DND-41 (cell line): ENCODE measurements around the gene KCNQ5.

Experiments
- ATAC-seq: fragments of 200-7000 bp; cut with Tn5 transposase; 3 replicates; pipeline ENCODE4 v1.9.1; 2021; ENCODE audit warnings: low read depth; ENCODE audit not compliant: insufficient read depth
- DNase-seq: peaks from one replicate; pipeline ENCODE4 v3.0.0-alpha.2; 2020
- H2AFZ ChIP-seq: 2 replicates; pipeline ENCODE4 v1.6.0; 2012; ENCODE audit warnings: low read depth, low read length
- H3K27ac ChIP-seq: 2 replicates; pipeline ENCODE4 v1.5.1; 2012; ENCODE audit warnings: low read length, inconsistent platforms
- H3K27me3 ChIP-seq: fragments of 200-600 bp; sonication (generic); 2 replicates; pipeline ENCODE4 v1.6.0; 2012; ENCODE audit warnings: low read length, mild to moderate bottlenecking, inconsistent platforms; ENCODE audit not compliant: insufficient read depth, poor library complexity
- H3K36me3 ChIP-seq: 2 replicates; pipeline ENCODE4 v1.5.1; 2012; ENCODE audit warnings: low read length, inconsistent platforms; ENCODE audit not compliant: insufficient read depth
- H3K4me1 ChIP-seq: 2 replicates; pipeline ENCODE4 v1.5.1; 2012; ENCODE audit warnings: mild to moderate bottlenecking, low read length; ENCODE audit not compliant: insufficient read depth
- H3K4me2 ChIP-seq: 2 replicates; pipeline ENCODE4 v1.6.0; 2012; ENCODE audit warnings: mild to moderate bottlenecking, moderate library complexity, low read length, inconsistent platforms; ENCODE audit not compliant: insufficient read depth
- H3K4me3 ChIP-seq, 2 experiments: fragments of 200-600 bp in 1 of 2; shearing (Covaris generic) in 1 of 2; 2 replicates each; pipeline ENCODE4 v1.5.1; 2012 to 2016; ENCODE audit warnings: inconsistent platforms in 2 of 2, low read length in 2 of 2, mild to moderate bottlenecking in 2 of 2, low read depth in 1 of 2, moderate library complexity in 1 of 2
- H3K79me2 ChIP-seq: 2 replicates; pipeline ENCODE4 v1.6.0; 2012; ENCODE audit warnings: low read length, inconsistent platforms; ENCODE audit not compliant: insufficient read depth
- H3K9ac ChIP-seq: 2 replicates; pipeline ENCODE4 v1.6.0; 2012; ENCODE audit warnings: low read depth, mild to moderate bottlenecking, inconsistent platforms, low read length, moderate library complexity
- H3K9me3 ChIP-seq: 2 replicates; pipeline ENCODE4 v1.5.1; 2012; ENCODE audit warnings: low read length, moderate library complexity, mild to moderate bottlenecking, inconsistent platforms; ENCODE audit not compliant: insufficient read depth, severe bottlenecking
- H4K20me1 ChIP-seq: 2 replicates; pipeline ENCODE4 v1.6.0; 2012; ENCODE audit warnings: low read length; ENCODE audit not compliant: insufficient read depth
- EZH2 ChIP-seq: IDR thresholded peaks from 3 replicates; pipeline ENCODE4 v1.6.1; 2012; ENCODE audit warnings: borderline replicate concordance, low read depth, mild to moderate bottlenecking, moderate library complexity, low read length, inconsistent platforms; ENCODE audit not compliant: severe bottlenecking
- TF ChIP-seq, protein P1 (sequence below): IDR thresholded peaks from 2 replicates; pipeline ENCODE4 v1.5.1; 2012; ENCODE audit warnings: borderline replicate concordance, low read length, moderate library complexity, mild to moderate bottlenecking; ENCODE audit not compliant: poor library complexity, severe bottlenecking; ENCODE audit errors: extremely low read depth

Gene KCNQ5

GRCh38 chr6:73030257-73030656 is 408.4 kb downstream of the KCNQ5 start:
- no peaks in the 10 kb centered on the region for H3K4me1 ChIP-seq

DNA sequence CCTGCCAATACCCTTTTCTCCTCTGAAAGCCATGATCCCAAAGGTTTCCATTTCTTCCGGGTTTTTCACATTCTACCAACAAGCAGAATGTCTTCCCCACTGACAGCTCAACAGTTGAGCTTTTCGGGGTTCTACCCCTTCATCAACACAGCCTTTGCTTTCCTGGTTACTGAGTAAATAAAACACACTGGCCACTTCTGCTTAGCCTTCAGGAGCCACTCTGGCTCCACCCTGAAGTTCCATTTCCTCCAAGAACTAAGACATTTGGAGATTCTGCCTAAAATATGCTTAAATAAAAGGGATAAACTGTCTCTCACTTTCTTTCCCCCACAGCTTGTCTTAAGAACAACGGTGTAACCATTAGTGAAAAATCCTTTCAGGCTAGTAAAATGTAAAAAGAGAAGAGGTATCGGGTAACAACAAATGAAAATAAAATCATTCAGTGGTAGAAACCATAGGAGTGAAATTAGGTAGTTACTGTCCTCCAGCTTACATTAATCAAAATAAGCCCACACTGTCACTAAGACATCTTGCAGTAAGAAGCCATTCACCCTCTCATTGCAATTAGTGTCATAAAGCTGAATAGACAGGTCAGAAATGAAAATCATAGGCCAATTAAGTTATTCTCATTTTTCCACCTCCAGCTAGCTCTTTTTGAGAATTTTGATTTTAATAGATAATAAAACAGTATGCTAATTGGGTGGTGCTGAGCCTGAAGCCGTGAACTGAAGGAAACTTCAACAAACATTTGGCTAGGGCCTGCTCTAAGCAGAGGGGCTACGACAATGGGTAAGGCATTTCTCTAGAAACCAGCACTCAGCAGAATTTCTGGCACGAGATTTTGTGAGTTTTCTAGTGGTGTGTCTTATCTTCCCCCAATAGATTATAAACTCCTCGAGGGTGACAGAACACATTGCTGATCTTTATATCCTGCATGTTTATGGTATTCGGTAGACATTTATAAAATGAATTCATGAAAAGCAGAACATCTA is 409.2 kb downstream of the KCNQ5 start:
- Histone ChIP-seq H3K9ac (no peak overlapping the region), H3K79me2 (no peaks in the 10 kb centered on the region), H2AFZ (no peak overlapping the region), H3K36me3 (no peaks in the 10 kb centered on the region), H3K9me3 (no peaks in the 10 kb centered on the region), H3K4me2 (no peak overlapping the region), H3K27me3 (no peaks in the 10 kb centered on the region), H3K27ac (no peak overlapping the region), H3K4me1 (no peaks in the 10 kb centered on the region), H3K4me3 (no peak overlapping the region), H4K20me1 (no peaks in the 10 kb centered on the region)
- no peak for ATAC-seq
- DNase-seq, result no peak
- no peak for TF ChIP-seq EZH2
- TF ChIP-seq, protein P1, sequence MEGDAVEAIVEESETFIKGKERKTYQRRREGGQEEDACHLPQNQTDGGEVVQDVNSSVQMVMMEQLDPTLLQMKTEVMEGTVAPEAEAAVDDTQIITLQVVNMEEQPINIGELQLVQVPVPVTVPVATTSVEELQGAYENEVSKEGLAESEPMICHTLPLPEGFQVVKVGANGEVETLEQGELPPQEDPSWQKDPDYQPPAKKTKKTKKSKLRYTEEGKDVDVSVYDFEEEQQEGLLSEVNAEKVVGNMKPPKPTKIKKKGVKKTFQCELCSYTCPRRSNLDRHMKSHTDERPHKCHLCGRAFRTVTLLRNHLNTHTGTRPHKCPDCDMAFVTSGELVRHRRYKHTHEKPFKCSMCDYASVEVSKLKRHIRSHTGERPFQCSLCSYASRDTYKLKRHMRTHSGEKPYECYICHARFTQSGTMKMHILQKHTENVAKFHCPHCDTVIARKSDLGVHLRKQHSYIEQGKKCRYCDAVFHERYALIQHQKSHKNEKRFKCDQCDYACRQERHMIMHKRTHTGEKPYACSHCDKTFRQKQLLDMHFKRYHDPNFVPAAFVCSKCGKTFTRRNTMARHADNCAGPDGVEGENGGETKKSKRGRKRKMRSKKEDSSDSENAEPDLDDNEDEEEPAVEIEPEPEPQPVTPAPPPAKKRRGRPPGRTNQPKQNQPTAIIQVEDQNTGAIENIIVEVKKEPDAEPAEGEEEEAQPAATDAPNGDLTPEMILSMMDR, result no peak

More at GRCh38 chr6:73030257-73030656, 408.4 kb downstream of the KCNQ5 start:
- TF ChIP-seq, protein P1, result no peak
- no peak for TF ChIP-seq EZH2
- no peak overlapping the region for H3K9ac ChIP-seq
- no peaks in the 10 kb centered on the region for H3K9me3 ChIP-seq
- no peak for DNase-seq
- no peaks in the 10 kb centered on the region for H3K79me2 ChIP-seq
- H2AFZ ChIP-seq, result no peak overlapping the region
- H3K27me3 ChIP-seq, result no peaks in the 10 kb centered on the region
- H3K4me2 ChIP-seq, result no peak overlapping the region
- H4K20me1 ChIP-seq, result no peaks in the 10 kb centered on the region
- ATAC-seq, result no peak
- H3K27ac ChIP-seq, result no peak overlapping the region
- no peaks in the 10 kb centered on the region for H3K36me3 ChIP-seq
- no peak overlapping the region for H3K4me3 ChIP-seq

- no peak overlapping the region for H3K4me3 ChIP-seq
- no peak overlapping the region for H2AFZ ChIP-seq
- no peak overlapping the region for H3K9ac ChIP-seq
- H3K27me3 ChIP-seq, result no peaks in the 10 kb centered on the region
- no peak for ATAC-seq
- H4K20me1 ChIP-seq, result no peaks in the 10 kb centered on the region
- TF ChIP-seq, protein P1, result no peak
- H3K4me1 ChIP-seq, result no peaks in the 10 kb centered on the region
- no peaks in the 10 kb centered on the region for H3K36me3 ChIP-seq
- no peaks in the 10 kb centered on the region for H3K79me2 ChIP-seq
- DNase-seq, result no peak
- no peak overlapping the region for H3K4me2 ChIP-seq
- H3K9me3 ChIP-seq, result no peaks in the 10 kb centered on the region
- H3K27ac ChIP-seq, result no peak overlapping the region
Measured at GRCh38 chr6:73032586-73032985, 410.7 kb downstream of the KCNQ5 start.
